Measurements from ENCODE around the gene PRSS16. TPM values are rescaled to one million over a fixed set of nuclear protein-coding genes. Genes with fewer than 3 reads are reported as not detected.

Gene PRSS16
- polyA plus RNA-seq, 3 donors, result 0.21 to 0.35 (median 0.34) TPM

DNA sequence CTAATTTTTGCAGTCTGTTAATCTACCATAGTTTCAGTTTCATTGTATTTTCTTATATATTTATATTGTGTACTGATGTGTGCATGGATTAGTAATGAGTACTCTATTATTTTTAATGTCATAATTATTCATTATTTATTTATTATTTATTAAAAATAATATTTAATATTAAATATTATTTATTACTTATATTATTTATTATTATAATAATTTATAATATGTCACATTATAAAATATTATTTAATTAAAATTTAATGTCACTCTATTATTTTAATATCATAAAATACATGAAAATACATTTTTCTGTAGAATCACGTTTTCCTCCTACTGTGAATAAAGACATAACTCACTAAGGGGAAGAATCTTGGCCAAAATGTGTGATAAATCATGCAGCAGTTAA is 34.1 kb downstream of the PRSS16 start:
- no peak for DNase-seq (ENCODE audit: low read depth in 3 of 3, low spot score in 2 of 3)

DNA sequence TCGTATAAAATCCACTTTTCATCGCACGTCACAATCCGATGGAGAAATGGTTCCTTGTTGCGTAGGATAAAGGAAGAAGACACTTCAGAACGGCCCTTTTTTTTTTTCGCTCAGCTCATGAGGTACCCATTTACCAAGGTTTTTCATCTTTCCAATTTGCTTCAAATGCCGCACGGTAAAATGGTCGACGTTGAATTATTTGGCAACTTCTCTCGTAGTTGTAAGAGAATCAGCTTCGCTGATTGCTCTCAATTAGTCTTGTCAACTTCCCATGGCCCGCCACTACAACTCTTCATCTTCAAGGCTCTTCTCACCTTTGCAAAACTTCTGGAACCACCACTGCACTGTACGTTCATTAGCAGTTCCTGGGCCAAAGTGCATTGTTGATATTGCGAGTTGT is 35.8 kb downstream of the PRSS16 start:
- DNase-seq (ENCODE audit: low read depth in 3 of 3, low spot score in 2 of 3), result no peak

DNA sequence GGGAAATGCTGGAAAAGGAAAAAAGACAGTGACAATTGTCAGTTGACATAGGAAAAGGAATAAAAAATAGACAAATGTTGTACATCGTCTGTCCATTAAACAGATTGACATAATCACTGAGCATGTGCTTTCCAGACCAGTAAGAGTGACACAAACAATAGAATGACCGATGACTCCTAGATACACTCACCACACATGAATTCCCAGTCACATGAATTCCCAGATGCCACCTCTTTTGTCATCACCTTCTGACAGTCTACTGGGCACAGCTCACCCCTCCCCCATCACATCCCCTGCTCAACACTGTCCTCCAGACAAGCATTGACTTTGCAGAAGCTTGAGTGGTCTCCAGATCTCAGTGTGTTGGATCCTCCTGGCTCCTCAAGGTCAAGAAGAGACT is 38.6 kb downstream of the PRSS16 start:
- no peak for DNase-seq (ENCODE audit: low read depth in 3 of 3, low spot score in 2 of 3)

- DNase-seq (ENCODE audit: low read depth in 3 of 3, low spot score in 2 of 3), result no peak
Observed at GRCh38 chr6:27287751-27288135, 40.2 kb downstream of the PRSS16 start.

DNA sequence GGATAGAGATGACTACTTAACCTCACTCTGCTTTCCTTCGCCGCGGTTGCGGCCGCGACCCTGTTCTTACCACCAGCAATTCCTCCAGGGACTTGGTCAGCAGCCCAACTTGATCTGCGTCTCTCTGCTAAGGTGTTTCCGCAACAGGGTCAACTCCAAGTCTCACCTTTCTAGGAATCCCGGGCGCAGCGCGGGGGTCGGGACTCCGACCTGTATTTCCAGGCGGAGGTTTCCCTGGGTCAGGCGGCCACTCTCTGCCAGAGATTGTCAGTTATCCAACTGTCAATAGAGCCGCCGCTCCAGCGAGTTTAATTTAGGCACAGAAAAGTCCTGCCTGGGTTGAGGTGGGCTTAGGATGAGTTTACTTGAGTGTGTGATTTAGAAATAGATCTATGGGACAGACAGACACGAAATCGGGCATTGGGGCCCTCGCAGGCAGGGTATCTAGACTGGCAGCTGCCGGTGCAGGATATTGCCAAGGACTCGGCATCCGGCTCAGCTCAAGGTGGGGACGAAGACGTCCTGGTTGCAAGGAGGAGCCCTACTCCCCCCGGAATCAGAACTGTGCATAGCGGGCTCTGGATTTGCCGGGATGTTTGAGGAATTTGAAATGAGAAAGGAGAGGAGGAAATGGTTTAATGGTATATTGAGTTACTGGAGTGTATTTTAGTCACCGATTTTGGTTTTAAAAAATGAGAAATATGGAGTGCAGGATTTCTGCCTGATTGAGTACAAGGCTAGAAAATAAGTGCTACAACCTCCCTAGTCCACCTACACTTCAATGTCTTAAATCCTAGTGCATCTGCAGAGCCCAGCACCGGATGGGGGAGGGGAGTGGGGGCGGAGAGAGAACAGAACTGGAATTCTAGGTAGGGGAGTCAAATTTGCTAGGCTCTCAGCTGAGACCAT is 40.9 kb downstream of the PRSS16 start:
- DNase-seq (ENCODE audit: low read depth in 3 of 3, low spot score in 2 of 3), result no peak

DNA sequence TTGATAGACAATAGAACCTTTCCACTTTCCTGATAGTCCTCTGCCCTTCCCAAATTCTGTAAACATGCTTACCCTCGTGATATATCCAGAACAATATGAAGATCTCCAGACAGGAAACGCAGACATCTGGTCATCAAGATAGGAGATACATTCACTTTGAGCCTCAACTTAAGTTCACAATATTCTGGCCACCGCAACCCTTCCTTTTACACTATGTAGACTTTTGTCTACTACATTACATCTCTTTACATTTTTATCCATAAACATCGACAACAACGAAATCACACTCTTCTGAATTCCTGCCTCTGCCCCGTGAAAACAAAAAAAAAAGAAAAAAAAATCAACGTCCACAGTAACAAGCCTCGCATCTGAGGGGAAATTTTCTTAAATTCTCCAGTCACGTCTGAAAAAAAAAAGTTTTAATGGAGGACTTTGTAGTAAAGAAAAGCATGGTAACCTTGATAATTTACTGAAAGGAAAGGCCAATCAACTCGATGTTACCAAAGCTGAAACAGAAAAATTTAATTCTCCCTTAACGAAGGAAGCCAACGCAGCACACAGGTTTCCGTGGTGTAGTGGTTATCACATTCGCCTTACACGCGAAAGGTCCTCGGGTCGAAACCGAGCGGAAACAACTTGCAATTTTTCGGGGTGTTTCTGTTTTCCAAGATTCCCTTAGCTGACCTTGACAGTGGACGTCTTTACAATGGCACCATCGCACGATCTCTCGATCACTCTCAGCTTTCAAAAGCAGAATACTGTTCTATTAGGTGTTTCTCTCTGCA is 42.8 kb downstream of the PRSS16 start:
- no peak for DNase-seq (ENCODE audit: low read depth in 3 of 3, low spot score in 2 of 3)

- no peak for DNase-seq (ENCODE audit: low read depth in 3 of 3, low spot score in 2 of 3)
Observed at GRCh38 chr6:27290850-27291208, 43.3 kb downstream of the PRSS16 start.

DNA sequence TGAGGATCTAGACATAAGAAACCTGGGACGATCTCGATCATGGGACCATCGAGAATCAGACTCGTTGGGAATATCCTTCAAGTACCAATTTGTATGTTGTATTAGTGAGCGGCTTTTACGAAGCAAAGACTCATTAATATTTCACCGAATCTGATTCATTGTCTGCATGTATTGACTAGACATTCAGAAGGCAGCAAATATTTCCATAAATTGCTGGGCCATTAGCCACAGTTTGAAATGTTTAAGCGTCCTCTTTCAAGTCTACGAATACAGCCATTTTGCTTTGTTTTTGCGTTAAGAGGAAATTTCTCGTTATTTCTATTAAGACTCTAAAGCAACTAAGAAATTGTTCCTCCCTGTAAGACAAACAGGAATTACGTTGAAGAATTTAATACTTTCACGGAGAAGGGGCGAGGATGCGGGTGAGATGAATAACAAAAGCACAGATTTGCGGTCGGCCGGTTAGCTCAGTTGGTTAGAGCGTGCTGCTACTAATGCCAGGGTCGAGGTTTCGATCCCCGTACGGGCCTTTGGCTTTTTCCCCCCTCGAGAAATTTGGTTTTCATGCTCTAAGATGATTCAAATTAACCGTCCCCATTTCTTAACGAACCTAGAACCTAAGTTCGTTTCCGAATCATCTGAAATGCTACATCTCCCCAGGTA is 46.1 kb downstream of the PRSS16 start:
- no peak for DNase-seq (ENCODE audit: low read depth in 3 of 3, low spot score in 2 of 3)

GRCh38 chr6:27294409-27294808 is 46.9 kb downstream of the PRSS16 start:
- DNase-seq (ENCODE audit: low read depth in 3 of 3, low spot score in 2 of 3), result no peak

- DNase-seq (ENCODE audit: low read depth in 3 of 3, low spot score in 2 of 3), result no peak
Observed at GRCh38 chr6:27295301-27296079, 48.0 kb downstream of the PRSS16 start.

DNA sequence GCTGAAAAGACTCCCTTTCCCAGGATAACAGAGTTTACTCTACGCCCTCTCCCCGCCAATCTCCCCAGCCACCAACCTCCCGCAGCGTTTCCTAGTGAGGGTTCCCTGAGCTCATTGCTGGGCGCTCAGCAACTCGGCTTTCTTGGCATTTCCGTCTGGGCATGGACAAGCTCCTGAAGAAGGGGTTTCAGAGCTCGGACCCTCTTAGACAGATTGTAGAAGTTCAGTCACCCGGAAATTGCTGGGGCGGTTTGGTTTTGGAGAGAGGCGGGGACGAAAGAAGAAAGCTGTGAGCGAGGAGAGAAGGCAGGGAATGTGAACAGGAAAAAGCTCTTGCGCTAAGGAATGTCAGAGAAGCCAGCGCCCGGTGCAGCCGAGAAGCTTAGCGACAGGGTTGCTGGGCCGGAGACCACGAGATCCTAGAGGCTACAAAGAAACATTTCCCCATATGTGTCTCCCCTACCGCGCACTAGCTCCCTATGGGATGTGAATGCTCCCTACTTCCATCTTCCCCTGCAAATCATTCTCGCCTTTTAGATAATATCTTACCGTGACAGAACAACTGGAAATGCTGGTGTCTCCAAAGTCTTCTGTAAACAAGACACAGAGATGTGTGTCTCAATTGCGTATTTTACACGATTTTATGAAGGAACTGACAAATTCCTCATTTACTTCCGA is 48.7 kb downstream of the PRSS16 start:
- no peak for DNase-seq (ENCODE audit: low read depth in 3 of 3, low spot score in 2 of 3)

- no peak for DNase-seq (ENCODE audit: low read depth in 3 of 3, low spot score in 2 of 3)
Observed at GRCh38 chr6:27297484-27297856, 50.0 kb downstream of the PRSS16 start.

- DNase-seq (ENCODE audit: low read depth in 3 of 3, low spot score in 2 of 3), result no peak
Observed at GRCh38 chr6:27297857-27298730, 50.6 kb downstream of the PRSS16 start.

- DNase-seq (ENCODE audit: low read depth in 3 of 3, low spot score in 2 of 3), result no peak
Observed at GRCh38 chr6:27303613-27304272, 56.2 kb downstream of the PRSS16 start.

Other genes with a start within 250 kb of the PRSS16 start
- gene POM121L2, start 64.6 kb downstream of the PRSS16 start, polyA plus RNA-seq (ENCODE audit: insufficient read length in 3 of 3), result not detected
- gene ZNF391, start 141.1 kb downstream of the PRSS16 start, polyA plus RNA-seq (ENCODE audit: insufficient read length in 3 of 3), result 10 to 100 TPM; 10.2 to 12.6 (median 11.1) TPM
- gene ZNF184, start 225.4 kb downstream of the PRSS16 start, polyA plus RNA-seq (ENCODE audit: insufficient read length in 3 of 3), result 10 to 100 TPM; 19.8 to 22.8 (median 22.1) TPM